ENCODE results near the gene CEBPB. TPM values are rescaled to one million over a fixed set of nuclear protein-coding genes. Genes with fewer than 3 reads are reported as not detected.
"Not testable (repeated sequence)": the region's sequence is repeated elsewhere in the genome, so short reads cannot be mapped to it uniquely, and the experiment has no call there.

The CEBPB gene
- total RNA-seq, result 19.0 and 19.6 TPM in 2 replicates

DNA sequence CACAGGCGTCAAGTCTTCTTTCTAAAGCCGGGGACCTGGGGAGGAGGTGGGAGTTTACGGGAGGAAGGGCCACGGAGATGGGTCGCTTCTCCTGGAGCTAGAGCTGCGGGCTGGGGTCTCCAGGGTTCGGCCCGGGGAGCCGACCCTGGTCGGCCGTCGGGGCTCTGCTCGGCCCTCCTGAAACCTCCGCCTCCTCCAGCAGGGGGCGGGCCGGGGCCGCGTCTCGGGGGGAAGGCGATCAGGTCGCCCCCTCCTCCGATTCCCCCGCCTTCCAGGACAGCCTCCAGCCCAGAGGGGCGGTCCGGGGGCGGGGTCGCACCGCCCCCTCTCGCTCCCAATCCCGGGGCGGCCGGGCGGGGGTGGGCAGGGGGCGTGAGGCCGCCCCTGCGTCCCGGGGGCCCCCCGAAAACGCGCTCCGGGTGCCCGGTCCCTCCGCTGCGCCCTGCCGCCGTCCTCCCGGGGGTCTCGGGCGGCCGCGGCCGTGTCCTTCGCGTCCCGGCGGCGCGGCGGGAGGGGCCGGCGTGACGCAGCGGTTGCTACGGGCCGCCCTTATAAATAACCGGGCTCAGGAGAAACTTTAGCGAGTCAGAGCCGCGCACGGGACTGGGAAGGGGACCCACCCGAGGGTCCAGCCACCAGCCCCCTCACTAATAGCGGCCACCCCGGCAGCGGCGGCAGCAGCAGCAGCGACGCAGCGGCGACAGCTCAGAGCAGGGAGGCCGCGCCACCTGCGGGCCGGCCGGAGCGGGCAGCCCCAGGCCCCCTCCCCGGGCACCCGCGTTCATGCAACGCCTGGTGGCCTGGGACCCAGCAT is at the start of gene CEBPB:
CEBPB (plus strand) TSS at position 580 of the 814 bp plus-strand sequence; CDS start at position 784, 204 bp downstream.
- no peak for DNase-seq (ENCODE audit: extremely low read depth, low read depth, low spot score)

DNA sequence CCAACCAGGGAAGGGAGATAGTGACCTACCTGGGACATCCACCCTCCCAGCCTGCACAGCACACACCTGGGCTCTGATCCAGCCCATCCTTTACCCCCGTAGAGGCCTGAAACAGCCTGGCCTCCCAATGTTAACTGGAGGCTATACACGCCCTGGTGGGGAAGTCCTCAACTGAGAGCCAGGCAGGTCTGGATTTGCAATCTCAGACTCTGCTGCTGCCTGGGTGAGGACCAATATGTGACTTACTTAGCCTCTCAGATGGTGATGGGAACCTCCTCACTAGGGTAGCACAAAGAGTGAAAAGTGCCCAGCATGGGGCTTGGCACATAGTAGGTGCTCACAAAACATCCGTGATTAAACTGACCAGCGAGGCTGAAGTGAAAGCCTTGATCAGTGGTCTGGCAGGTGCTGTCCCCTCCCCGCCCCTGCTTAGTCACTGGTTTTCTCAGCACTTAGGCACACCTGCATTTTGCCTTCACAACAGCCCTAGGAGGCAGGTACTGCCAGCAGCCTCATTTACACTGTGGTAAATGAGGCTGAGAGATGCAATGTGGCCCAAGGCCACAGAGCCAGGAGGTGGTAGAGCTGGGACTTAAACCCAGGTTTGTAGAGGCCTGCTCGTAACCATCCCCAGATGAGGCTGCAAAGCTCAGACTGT is 49.5 kb upstream of the CEBPB start:
- no peak for DNase-seq (ENCODE audit: extremely low read depth, low read depth, low spot score)

DNA sequence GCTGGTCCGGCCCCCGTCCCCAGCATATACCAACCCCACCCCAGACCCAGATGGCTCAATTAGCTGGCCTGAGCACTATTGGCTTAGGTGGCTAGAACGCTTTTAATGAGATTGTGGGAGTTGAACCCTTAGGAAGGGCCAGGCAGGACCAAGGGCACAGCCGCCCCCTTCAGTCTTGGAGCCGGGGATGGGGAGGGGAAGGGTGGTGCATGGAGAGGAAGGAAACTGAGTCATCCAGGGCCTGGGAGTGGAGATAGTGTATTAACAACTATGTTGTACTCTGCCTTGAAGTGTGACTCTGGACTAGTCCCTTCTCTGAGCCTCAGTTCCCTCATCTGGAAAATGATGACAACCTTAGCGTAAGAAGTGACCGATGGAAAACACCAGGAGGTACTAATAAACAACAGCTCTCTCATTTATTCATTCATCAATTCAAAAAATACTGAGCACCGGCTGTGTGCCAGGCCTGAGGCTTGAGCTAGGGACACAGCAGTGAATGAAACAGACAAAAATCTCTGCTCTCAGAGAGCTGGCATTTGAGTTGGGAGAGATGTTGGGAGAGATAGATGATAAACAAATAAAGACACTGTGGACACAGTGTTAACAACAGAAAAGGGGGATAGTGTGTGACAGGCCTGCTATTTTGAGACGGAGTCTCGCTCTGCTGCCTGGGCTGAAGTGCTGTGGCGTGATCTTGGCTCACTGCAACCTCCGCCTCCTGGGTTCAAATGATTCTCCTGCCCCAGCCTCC is 48.6 kb upstream of the CEBPB start:
- no peak for DNase-seq (ENCODE audit: extremely low read depth, low read depth, low spot score)

DNA sequence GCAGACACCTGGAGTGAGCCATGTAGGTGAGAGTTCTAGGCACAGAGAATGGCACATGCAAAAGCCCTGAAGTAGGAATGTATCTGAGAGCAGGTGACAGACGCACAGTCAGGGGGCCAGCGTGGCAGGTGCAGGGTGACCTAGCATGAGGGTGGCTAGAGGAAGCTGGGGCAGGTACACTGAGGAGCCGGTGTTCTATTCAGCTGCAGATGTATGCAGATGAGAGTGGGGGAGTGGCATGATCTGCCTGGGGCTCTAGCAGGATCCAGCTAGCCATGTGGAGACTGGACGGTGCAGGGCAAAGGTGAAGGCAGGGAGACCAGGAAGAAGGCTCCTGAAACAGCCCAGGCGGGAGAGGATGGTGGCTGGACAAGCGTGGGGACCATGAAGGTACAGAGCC is 47.8 kb upstream of the CEBPB start:
- DNase-seq (ENCODE audit: extremely low read depth, low read depth, low spot score), result no peak

DNA sequence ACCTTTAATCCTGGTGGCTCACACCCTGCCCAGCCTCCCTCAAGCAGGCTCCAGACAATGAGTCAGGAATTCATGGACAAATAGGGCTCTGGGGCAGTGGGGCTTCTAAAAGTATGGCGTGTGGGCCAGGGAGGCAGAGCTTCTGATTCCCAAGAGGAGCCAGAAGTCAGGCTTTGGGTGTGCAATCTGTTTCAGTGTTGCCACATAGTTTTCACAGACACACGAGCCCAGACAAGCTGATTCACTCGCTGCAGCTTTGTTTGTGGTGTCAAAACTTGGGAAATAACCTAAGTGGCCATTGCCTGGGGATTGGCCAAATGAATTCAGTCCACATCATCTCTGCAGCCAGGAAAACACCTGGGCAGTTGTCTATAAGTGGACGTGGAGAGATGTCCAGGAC is 46.3 kb upstream of the CEBPB start:
- DNase-seq (ENCODE audit: extremely low read depth, low read depth, low spot score), result no peak

DNA sequence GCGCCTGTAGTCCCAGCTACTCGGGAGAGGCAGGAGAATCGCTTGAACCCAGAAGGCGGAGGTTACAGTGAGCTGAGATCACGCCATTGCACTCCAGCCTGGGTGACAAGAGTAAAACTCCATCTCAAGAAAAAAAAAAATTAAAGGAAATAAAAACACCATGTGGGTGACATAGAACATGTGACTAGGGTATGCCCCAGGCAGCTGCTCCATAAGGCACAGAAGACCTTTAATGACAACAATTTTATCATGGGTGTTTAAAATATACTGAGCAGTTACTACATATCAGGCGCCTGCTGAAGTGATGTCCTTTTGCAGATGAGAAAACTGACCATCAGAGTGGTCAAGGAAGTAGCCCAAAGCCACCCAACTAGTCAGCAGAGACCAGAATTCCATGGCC is 45.1 kb upstream of the CEBPB start:
- DNase-seq (ENCODE audit: extremely low read depth, low read depth, low spot score), result no peak

DNA sequence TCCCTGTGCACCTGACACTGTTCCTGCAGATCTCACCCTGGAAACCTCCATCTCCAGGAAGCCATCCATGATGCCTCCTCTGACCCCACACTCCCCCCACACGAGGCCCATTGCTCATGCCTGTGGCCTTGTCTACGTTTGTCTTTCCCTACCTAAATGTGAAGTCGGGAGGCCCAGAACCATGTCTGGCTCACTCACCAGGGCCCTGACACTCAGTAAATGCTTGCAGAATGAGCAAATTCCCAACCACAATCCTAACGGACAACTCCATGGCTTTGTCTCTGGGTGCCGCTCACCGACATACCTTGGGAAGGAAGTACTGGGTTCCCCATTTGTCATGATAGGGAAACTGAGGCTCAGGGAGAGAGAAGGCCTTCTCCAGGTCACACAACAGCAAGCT is 44.4 kb upstream of the CEBPB start:
- no peak for DNase-seq (ENCODE audit: extremely low read depth, low read depth, low spot score)

DNA sequence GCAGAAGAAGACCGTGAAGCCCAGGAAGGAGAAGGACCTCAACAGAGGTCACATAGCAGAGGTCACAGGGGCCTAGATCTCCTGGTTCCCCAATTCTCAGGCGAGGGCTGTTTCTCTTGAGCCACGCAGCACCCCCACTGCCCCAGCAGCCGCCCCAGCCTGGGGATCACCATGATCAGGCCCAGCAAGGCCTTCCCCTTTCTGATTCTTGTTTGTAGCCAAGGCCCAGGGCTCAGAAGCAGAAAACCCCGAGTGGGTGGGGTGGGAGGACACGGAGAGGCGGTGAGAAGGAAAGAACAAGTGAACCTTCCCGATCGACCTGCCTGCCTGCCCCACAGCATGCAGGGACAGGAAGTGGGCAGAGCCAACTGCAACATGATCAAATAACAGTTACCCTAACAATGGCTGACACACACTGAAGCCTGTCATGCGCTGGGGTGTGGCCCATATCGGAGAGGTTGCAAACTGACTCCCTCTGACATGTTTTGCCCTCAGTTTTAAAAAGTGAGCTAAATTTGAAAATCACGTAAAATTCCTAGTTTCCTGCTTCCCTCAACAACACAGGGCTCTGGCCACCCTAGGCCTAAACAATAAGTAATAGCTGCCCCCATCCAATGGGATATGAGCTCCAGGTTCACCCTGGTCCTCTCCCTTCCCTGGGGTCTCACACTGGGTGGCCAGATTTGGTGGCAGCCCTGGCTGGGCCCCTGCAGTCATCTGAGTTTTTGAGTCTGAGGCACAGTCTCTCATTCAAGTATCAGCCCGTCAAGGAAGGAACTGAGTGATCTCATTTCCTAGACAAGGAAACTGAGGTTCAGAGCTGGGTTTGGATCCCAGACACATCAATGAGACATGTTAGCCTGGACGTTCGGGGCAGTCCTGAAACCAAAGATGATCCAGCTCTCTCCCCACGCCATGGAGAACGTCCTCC is 43.6 kb upstream of the CEBPB start:
- DNase-seq (ENCODE audit: extremely low read depth, low read depth, low spot score), result no peak

DNA sequence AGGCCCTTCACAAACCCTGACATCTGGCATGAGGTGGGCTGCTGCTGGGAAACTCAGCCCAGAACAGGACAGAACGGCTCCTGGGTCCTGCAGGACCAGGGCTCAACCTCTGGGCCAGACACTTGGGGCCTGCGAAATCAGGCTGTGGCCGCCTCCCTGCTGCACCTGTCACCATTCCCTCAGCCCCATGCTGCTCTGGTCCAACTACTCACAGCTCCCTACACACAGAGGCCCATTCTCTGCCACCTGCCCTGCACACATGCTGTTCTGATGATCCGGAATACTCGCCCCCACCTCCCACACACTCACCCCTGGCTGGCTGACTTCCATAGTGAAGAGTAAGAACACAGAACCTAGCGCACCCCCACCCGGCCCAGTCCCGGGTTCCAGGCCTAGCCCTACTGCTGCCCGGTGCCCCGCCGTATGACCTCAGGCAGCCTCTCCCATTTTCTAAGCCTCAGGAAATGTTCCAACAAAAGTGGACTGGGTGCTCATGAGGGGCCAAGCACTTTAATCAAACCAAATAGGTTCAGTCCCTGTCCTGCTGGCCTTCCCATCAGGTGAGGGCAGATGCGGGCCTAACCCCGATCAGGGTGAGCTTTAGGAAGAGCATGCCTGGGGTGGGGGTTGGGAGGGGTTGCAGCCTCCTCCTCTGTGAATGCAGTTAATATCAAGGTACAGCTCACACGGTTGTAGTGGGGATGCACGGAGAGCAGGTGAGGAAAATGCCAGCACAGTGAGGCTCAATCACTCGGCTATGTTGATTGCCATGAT is 41.0 kb upstream of the CEBPB start:
- no peak for DNase-seq (ENCODE audit: extremely low read depth, low read depth, low spot score)

DNA sequence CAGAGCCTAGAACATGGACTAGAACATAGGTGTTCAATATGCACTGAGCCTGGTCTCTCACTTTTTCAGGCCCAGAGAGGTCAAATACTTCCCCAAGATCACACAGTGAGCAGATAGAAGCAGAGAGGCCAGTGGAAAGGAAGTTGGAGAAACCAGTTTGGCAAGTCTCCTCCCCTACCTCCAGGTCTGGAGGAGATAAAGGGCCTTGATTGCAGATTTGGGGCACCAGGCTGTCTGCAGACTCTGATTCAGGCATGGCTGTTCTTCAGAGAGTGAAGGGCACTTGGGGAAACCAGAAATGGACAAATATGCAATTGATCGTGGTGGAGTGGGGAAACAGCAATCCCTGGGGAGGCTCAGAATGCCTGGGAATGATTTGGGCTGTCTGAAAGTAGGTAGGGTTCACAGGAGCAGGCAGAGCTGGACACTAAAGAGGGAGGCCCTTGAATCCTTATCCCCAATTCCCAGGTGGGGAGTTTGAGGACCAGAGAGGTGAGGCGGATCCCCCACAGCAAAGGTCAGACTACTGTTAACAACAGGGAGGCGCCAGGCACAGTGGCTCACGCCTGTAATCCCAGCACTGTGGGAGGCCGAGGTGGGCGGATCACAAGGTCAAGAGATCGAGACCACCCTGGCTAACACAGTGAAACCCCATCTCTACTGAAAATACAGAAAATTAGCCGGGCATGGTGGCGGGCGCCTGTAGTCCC is 39.4 kb upstream of the CEBPB start:
- no peak for DNase-seq (ENCODE audit: extremely low read depth, low read depth, low spot score)

DNA sequence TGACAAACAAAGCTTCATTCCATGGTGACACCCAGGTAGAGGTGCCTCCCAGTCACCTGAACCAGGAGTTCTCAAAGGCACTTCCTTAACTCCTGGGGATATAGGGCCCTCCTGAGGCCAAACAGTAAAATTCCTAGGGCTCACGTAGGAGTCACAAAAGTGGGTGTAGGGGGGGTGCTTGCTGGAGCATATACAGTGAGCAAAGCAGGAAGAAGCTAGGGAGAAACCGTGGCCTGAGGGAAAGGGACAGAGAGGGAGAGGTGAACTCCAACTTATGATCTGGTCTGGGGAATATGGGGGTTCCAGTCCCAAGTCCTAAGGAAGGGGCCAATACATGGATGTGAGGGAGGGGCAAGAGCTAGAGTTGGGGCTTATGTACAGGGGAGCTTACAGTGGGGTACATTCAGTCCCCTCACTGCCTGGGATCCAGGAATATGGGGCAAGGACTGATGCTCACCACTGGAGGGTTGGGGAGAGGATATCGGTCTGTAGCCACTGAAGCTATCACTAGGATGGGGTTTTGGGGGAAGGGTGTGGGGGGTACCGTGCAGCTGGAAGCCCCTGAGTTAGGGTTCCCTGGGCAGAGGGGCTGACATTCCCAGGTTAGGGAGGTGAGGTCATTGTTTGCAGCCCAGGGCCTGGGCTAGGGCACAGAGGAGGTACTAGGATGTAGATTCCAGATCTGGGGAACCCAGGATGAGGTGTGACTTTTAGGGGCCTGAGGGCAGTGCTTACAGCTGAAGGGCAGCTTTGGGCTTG is 38.1 kb upstream of the CEBPB start:
- no peak for DNase-seq (ENCODE audit: extremely low read depth, low read depth, low spot score)

DNA sequence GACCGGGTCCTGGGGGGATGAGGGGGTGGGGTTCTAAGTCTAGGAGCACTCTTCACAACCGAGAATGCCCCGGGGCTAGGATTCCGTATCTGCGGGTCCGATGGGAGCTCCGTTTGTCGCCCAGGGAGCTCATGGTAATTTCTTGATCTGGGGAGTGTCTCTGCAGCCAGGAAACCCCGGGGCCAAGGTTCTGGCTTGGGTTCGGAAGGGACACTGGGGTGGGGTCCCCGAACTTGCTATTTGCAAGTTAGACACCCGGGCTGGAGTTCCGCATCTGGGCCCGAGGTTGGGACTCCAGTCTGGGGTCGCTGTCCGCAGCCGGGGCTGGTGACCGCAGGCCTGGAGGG is 37.5 kb upstream of the CEBPB start:
- DNase-seq (ENCODE audit: extremely low read depth, low read depth, low spot score), result no peak

DNA sequence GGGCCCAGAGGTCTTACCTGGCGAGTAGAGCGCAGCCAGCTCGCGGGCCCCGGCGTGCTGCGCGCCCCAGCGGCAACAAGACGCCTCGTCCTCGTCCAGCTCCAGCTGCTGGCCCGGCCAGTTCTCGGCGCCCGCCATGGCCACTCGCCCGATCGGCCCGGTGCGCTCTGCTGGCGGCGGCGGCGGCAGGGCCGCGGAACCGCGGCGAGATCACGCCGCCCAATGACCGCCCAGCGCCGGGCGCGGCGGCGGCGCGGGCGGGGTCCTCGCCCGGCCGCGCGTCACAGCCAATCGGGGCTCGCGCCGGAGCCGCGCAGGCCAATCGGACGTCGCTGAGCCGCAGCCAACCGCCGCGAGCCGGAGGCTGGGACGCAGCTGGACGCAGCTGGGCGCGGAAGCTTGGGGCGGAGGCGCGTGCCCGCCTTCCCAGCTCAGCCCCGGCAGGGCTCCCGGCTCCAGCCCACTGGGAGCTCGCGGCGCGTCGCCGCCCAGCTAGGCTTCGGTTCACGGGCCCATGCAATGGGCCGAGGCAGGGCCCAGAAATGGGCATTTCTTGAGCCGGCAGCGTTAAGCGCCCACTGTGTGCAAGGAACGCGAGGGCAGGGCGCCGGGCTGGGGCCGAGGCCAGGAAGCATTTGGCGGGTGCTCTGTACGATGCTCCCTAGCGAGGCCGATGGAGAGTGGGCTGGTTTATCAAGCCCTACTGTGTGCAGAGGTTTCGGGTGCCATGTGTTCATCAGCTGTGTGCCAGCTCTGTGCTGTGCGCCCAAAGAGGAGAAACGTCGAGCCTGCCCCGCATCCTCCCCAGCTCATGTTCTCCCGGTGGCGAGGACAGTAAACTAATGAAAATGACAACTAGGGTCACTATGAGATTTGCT is 36.9 kb upstream of the CEBPB start, which contains the start of gene PEDS1:
PEDS1 (minus strand) TSS at position 224 of the 878 bp plus-strand sequence; CDS start at position 138, 86 bp downstream.
- no peak for DNase-seq (ENCODE audit: extremely low read depth, low read depth, low spot score)

DNA sequence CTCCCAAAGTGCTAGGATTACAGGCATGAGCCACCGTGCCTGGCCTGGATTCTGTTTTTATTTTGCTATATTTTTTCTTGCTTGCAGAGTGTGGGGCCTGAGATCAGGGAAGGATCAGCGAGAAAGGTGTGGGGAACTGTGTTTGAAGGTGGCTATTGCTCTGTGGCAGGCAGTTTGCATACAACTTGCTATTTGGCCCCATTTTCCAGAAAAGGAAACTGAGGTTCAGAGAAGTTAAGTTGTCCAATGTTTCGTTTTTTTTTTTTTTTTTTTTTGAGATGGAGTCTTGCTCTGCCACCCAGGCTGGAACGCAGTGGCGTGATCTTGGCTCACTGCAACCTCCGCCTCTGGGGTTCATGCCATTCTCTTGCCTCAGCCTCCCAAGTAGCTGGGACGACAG is 29.1 kb upstream of the CEBPB start:
- not testable (repeated sequence) for DNase-seq (ENCODE audit: extremely low read depth, low read depth, low spot score)

DNA sequence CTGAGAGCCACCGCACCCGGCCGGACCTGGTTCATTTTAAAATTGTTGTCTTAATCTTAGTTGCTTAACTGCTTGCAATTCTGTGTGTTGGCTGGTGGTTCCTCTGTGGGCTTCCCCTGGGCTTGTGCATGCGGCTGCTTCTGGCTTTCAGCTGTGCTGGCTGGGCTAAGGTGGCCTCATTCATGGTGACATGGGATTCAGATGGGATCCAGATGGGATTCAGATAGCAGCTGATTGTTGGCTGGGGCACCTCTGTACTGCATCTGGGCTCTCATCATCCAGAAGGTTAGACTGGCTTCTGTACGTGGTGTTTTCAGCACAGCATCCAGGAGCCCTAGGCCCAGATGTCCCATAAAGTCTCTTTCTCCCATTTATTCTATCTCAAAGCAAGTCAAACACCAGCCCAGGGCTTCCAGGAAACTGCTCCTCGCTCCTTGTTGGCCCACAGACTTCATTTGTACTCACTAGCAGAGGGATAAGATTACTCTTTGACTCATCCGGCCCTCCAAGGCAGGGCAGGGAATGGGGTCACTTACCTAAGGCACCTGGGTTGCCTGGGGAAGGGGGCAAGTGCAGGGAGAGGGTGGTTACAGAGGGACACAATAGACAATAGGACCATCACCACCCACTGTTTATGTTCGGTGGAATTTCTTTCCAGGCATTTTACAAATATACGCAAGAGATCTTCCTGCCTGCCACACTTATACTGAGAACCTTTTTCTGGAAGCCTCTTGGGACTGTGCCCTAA is 26.9 kb upstream of the CEBPB start:
- no peak for DNase-seq (ENCODE audit: extremely low read depth, low read depth, low spot score)

DNA sequence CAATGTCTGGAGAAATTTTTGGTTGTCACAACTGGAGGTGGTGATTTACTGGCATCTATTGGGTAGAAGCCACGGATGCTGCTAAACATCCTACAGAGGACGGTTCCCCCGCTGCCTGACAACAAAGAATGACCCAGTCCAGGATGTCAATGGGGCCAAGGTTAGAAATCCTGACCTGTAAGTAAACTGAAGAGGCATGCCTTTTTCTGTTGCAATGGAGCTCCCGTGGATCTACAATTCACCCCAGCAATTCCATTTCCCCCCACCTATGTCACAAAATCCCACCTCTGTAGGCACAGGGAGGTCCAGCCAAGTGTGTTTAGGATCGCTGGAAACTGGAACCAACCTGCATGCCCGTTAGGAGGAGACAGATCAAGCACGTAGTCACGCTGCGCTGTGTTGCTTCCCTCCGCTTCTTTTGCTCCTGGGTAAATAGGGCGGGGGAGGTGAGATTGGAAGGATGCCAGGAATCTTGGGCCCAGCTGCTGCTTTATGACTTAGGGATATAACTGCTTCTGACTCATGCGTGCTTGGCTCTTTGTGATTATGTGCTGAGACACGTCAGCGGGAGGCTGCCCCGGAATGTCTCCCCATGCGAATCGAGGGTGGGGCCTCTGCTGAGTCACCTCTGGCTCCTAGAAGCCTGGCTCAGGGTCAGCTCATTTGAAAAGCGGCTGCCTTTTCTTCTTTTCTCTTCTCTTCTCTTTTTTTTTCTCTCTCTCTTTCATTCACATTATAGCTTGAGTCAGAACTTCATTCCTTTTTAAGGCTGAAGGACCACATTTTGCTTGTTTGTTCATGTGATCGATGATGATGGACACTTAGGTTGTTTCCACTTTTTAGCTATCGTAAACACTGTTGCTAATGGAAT is 24.7 kb upstream of the CEBPB start:
- peak; percentile 99 for DNase-seq (ENCODE audit: extremely low read depth, low read depth, low spot score)

All from glomerular endothelial cell (primary cell).